Gastrocnemius medialis (tissue), 4 donors: ENCODE data around the gene HMGCS2. TPM values are rescaled to one million over a fixed set of nuclear protein-coding genes. Genes with fewer than 3 reads are reported as not detected.

Experiments
- ATAC-seq, 2 donors: fragments of 150-250 bp; one replicate each; pipeline ENCODE4 v1.9.1; 2016
- DNase-seq, 2 donors: peaks; one replicate each; pipeline ENCODE4 v3.0.0-alpha.2; 2019
- H3K27ac ChIP-seq, 4 donors: fragments of 200-600 bp; sonication (generic); 1 replicate in 1 of 4; 2 replicates in 3 of 4; pipeline ENCODE4 v1.5.1; 2016 to 2018; ENCODE audit warnings: mild to moderate bottlenecking in 2 of 4, moderate library complexity in 1 of 4
- H3K27me3 ChIP-seq, 3 donors: fragments of 200-600 bp; sonication (generic) in 2 of 3; 1 replicate in 1 of 3; 2 replicates in 2 of 3; pipeline versions ENCODE4 v1.5.1 to v1.6.0; 2016 to 2019; ENCODE audit warnings: mild to moderate bottlenecking in 1 of 3, moderate library complexity in 1 of 3
- H3K36me3 ChIP-seq, 2 donors: fragments of 200-600 bp; sonication (generic) in 1 of 2; one replicate each; pipeline ENCODE4 v1.5.1; 2017 to 2018
- H3K4me1 ChIP-seq, 2 donors: fragments of 200-600 bp; sonication (generic) in 1 of 2; one replicate each; pipeline ENCODE4 v1.5.1; 2016 to 2017; ENCODE audit warnings: mild to moderate bottlenecking in 2 of 2
- H3K4me3 ChIP-seq, 4 donors: fragments of 200-600 bp; sonication (generic) in 3 of 4; 1 replicate in 1 of 4; 2 replicates in 3 of 4; pipeline ENCODE4 v1.5.1; 2016 to 2019; ENCODE audit warnings: mild to moderate bottlenecking in 2 of 4
- H3K9me3 ChIP-seq, 3 donors: fragments of 200-600 bp; sonication (generic) in 2 of 3; 1 replicate in 1 of 3; 2 replicates in 2 of 3; pipeline ENCODE4 v1.5.1; 2016 to 2019
- POLR2A ChIP-seq, 2 donors: fragments of 450-650 bp; IDR thresholded peaks; one replicate each; pipeline ENCODE4 v1.6.1; 2017; ENCODE audit warnings: antibody characterized with exemption in 2 of 2, mild to moderate bottlenecking in 2 of 2, moderate library complexity in 2 of 2
- in situ Hi-C, 4 donors: fragments of 200-750 bp; cut with MboI; loops; one replicate each; pipeline versions ENCODE4 v1.15.0 to v1.8.0; 2017; ENCODE audit warnings: low sequenced_read_pairs in 4 of 4
- intact Hi-C: fragments of 100-400 bp; cut with DNase I; formaldehyde crosslinking; loops from one replicate; pipeline ENCODE4 v1.15.1; 2023; ENCODE audit warnings: low total_unique reads
- total RNA-seq, 4 donors: library from RNA; depleted of rRNA; stranded (reverse); fragments of >200 nt; gene quantifications; one replicate each; pipeline versions ENCODE4 v1.1.0 to v1.2.3, GENCODE V29; 2016
- TF ChIP-seq, protein P1 (sequence below), 5 experiments: fragments of 450-650 bp in 3 of 5; fragments of 200-600 bp in 2 of 5; sonication (generic) in 2 of 5; IDR thresholded peaks in 4 of 5; conservative IDR thresholded peaks in 1 of 5; 1 replicate in 4 of 5; 2 replicates in 1 of 5; pipeline ENCODE4 v1.5.1; 2016 to 2019; ENCODE audit warnings: antibody characterized with exemption in 5 of 5, mild to moderate bottlenecking in 3 of 5, moderate library complexity in 3 of 5

HMGCS2 gene
- total RNA-seq, 4 donors from 2014 or later = 1.2 to 9.2 (median 2.2) TPM; not detected in 1

DNA sequence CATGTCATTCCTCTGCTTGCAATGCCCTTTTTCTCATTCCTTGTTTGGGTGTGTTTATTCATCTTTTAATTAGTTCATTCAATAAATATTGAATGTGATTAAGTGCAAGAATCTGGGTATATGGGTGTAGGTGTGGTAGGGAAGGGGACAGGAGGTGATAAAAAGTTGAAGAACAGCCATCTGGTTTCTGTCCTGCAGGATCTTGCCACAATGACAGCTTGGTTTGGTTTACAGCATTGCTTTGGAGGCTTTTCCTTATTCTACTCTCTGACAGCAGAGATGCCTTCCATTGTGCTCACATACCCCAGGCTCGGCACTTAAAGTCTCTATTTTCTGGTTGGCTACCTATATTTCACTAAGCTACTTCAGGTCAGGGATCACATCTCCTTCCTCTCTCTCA lies 45.6 kb upstream of the HMGCS2 start:
- in situ Hi-C loops (no loop called here), intact Hi-C loops (no loop called here)
- Histone ChIP-seq H3K4me1 (no peaks in the 10 kb centered on the region), H3K4me3 (no peak overlapping the region), H3K9me3 (no peaks in the 10 kb centered on the region), H3K36me3 (no peaks in the 10 kb centered on the region), H3K27ac (no peak overlapping the region), H3K27me3 (no peaks in the 10 kb centered on the region)
- TF ChIP-seq POLR2A (IDR thresholded peaks at IDR 0.05) = no peak
- TF ChIP-seq, protein P1, sequence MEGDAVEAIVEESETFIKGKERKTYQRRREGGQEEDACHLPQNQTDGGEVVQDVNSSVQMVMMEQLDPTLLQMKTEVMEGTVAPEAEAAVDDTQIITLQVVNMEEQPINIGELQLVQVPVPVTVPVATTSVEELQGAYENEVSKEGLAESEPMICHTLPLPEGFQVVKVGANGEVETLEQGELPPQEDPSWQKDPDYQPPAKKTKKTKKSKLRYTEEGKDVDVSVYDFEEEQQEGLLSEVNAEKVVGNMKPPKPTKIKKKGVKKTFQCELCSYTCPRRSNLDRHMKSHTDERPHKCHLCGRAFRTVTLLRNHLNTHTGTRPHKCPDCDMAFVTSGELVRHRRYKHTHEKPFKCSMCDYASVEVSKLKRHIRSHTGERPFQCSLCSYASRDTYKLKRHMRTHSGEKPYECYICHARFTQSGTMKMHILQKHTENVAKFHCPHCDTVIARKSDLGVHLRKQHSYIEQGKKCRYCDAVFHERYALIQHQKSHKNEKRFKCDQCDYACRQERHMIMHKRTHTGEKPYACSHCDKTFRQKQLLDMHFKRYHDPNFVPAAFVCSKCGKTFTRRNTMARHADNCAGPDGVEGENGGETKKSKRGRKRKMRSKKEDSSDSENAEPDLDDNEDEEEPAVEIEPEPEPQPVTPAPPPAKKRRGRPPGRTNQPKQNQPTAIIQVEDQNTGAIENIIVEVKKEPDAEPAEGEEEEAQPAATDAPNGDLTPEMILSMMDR (IDR thresholded peaks at IDR 0.05 in 4 of 5, conservative IDR thresholded peaks at IDR 0.05 in 1 of 5) = no peak
- no peak for DNase-seq
- no peak for ATAC-seq

DNA sequence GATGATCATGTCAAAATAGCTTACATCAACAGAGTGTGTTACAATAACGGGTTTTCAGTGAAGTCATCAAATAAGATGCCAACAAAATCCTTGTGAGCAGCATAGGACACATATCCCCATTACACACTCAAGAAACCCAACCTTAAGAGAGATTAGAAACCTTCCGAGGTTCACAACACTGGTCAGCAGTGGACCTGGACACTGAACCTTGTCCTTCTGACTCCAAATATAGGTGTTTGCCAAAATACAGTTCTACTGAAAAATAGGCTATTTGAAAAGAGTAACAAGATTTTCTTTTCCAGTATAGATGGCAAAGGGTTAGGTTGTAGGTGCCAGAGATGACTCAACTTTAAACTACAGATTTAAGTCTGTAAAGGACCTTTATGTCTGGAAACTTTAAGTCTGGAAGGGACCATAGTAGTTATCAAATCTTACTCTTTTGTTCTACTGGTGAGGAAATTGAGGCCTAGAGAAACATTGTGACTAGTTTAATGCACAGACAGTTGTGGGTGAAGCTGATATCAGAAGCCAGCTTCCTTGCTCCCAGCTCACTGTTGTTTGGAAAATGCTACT lies 43.4 kb upstream of the HMGCS2 start:
- intact Hi-C loops = no loop called here
- ATAC-seq = no peak
- in situ Hi-C loops = no loop called here

DNA sequence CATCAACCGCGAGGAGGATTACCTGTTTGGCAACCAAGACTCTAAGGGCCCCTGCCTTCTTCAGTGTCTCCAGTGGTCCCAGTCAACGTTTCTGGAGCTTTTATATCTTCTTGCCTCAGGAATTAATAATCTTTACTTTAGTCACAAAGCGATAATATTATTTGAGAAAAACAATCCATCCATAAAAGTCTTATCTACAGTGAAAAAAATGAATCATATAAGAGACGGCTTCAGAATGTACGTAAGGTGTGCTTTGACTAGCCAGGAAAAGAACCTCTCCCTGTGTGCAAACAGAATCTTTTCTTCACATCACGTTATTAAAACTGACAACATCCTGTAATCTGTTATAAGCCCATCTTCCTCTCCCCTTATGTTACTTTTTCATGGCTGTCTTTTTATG lies 42.7 kb upstream of the HMGCS2 start, which contains the start of gene REG4:
REG4 (minus strand) TSS at position 74 of the 400 bp plus-strand sequence. CDS start 2,691 bp downstream, outside the sequence.
- no peak for TF ChIP-seq POLR2A (IDR thresholded peaks at IDR 0.05)
- TF ChIP-seq, protein P1 (IDR thresholded peaks at IDR 0.05 in 4 of 5, conservative IDR thresholded peaks at IDR 0.05 in 1 of 5) = no peak
- intact Hi-C loops (no loop called here), in situ Hi-C loops (no loop called here)
- H3K9me3 ChIP-seq = no peaks in the 10 kb centered on the region
- ATAC-seq (no peak), DNase-seq (no peak)
- peaks cover 0 to 3% (median 0%) of the 10 kb centered on the region in 3 donors for H3K27me3 ChIP-seq
- no peak within 1 kb of the TSS for H3K27ac ChIP-seq
- H3K36me3 ChIP-seq = no peaks in the 10 kb centered on the region
- no peak within 1 kb of the TSS for H3K4me3 ChIP-seq
- H3K4me1 ChIP-seq = no peaks in the 10 kb centered on the region

More for the DNA sequence above, 43.4 kb upstream of the HMGCS2 start:
- Histone ChIP-seq H3K9me3 (no peaks in the 10 kb centered on the region), H3K4me3 (no peak overlapping the region), H3K27me3 (peaks cover 0 to 3% (median 0%) of the 10 kb centered on the region in 3 donors), H3K4me1 (no peaks in the 10 kb centered on the region), H3K36me3 (no peaks in the 10 kb centered on the region), H3K27ac (no peak overlapping the region)
- TF ChIP-seq, protein P1 (IDR thresholded peaks at IDR 0.05 in 4 of 5, conservative IDR thresholded peaks at IDR 0.05 in 1 of 5) = no peak
- no peak for TF ChIP-seq POLR2A (IDR thresholded peaks at IDR 0.05)
- DNase-seq = no peak

DNA sequence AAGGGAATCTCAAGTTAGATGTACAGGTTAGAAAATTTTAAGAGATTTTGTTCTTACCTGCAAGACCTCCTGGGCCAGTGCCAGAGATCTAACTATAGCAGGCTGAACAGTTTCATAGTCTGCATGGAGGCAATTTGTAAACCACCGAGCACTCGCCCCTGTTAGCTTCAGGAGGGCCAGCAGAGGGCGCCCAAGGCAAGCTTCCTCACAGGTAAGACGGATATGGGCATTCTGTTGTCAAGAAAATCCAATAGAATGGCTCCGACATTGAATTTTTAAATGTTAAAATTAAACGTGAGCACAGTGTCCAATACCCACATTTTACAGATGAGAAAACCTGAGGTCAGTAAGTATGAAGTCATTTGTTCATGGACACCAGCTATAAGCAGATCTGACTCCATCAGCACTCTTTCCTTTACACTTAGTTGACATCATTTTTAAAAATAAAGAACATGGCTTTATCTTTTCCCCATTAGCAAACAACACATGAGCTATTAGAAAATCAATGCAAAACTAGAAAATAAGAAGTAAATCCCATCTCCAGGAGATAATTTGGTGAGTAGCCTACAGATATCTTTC lies 40.4 kb upstream of the HMGCS2 start:
- Histone ChIP-seq H3K27ac (no peak overlapping the region), H3K9me3 (no peaks in the 10 kb centered on the region), H3K27me3 (peaks cover 0 to 3% (median 0%) of the 10 kb centered on the region in 3 donors), H3K36me3 (no peaks in the 10 kb centered on the region), H3K4me3 (no peak overlapping the region), H3K4me1 (no peaks in the 10 kb centered on the region)
- peak; percentile 60 to 65 for ATAC-seq
- no peak for TF ChIP-seq POLR2A (IDR thresholded peaks at IDR 0.05)
- TF ChIP-seq, protein P1 (IDR thresholded peaks at IDR 0.05 in 4 of 5, conservative IDR thresholded peaks at IDR 0.05 in 1 of 5) = peak; percentile 45 to 85 (median 54)
- in situ Hi-C loops = no loop called here
- peak; percentile 24 to 38 for DNase-seq
- intact Hi-C loops = loop anchor here (5.0 kb wide), 1 partner anchor 67 kb away; no protein-coding TSS in a partner anchor
